Gastroesophageal sphincter (tissue), 3 donors: Measurements from ENCODE around the gene NID2.

Experiments
- EP300 ChIP-seq: sonication (generic); formaldehyde crosslinking; IDR thresholded peaks from one replicate; pipeline ENCODE4 v1.6.1; 2017; ENCODE audit warnings: antibody characterized with exemption, mild to moderate bottlenecking
- POLR2A ChIP-seq, 2 donors: fragments of 450-650 bp; IDR thresholded peaks; one replicate each; pipeline ENCODE4 v1.6.1; 2017; ENCODE audit warnings: antibody characterized with exemption in 2 of 2, mild to moderate bottlenecking in 2 of 2, moderate library complexity in 1 of 2
- POLR2AphosphoS5 ChIP-seq: sonication (generic); formaldehyde crosslinking; IDR thresholded peaks from one replicate; pipeline ENCODE4 v1.6.1; 2017; ENCODE audit warnings: antibody characterized with exemption
- TF ChIP-seq, protein P1 (sequence below), 4 experiments: fragments of 200-600 bp in 2 of 4; fragments of 450-650 bp in 2 of 4; sonication (generic) in 1 of 4; IDR thresholded peaks; one replicate each; pipeline ENCODE4 v1.5.1; 2017 to 2019; ENCODE audit warnings: antibody characterized with exemption in 4 of 4, mild to moderate bottlenecking in 2 of 4, moderate library complexity in 2 of 4

DNA sequence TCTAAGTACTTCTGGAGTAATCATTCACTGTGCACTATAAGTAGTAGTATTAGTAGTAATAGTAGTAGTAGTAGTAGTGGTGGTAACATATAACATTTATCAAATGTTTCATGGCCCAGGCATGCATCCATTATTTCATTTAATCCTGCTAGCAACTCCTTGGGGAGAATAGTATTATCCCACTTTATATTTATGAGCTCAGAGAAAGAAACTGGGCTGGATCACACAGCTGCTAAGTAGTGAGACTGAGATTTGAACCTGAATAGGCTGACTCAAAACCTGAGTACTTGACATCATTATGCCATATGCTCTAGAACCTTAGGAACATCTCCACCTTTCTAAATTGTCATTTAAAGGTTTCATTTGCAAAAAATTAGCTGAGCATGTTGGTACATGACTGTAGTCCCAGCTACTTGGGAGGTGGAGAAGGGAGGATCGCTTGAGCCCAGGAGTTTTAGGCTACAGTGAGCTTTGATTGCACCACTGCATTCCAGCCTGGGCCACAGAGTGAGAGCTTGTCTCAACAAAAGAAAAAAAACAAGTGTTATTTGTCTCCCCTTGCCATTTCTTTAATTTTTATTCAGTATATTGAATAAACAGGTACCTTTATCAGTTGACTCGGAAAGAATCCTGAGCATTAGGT is 11.4 kb upstream of the NID2 start:
- no peak for TF ChIP-seq POLR2AphosphoS5
- TF ChIP-seq, protein P1, sequence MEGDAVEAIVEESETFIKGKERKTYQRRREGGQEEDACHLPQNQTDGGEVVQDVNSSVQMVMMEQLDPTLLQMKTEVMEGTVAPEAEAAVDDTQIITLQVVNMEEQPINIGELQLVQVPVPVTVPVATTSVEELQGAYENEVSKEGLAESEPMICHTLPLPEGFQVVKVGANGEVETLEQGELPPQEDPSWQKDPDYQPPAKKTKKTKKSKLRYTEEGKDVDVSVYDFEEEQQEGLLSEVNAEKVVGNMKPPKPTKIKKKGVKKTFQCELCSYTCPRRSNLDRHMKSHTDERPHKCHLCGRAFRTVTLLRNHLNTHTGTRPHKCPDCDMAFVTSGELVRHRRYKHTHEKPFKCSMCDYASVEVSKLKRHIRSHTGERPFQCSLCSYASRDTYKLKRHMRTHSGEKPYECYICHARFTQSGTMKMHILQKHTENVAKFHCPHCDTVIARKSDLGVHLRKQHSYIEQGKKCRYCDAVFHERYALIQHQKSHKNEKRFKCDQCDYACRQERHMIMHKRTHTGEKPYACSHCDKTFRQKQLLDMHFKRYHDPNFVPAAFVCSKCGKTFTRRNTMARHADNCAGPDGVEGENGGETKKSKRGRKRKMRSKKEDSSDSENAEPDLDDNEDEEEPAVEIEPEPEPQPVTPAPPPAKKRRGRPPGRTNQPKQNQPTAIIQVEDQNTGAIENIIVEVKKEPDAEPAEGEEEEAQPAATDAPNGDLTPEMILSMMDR (IDR thresholded peaks at IDR 0.05) = no peak
- TF ChIP-seq EP300 = no peak
- TF ChIP-seq POLR2A (IDR thresholded peaks at IDR 0.05) = no peak
